Cortex of kidney (tissue), 1 donor: ENCODE measurements around the gene NKX6-2.
"Not testable (repeated sequence)": the region's sequence is repeated elsewhere in the genome, so short reads cannot be mapped to it uniquely, and the experiment has no call there.

ENCODE experiments used
- DNase-seq: peaks from one replicate; lab custom pipeline; 2025; lab: John Stamatoyannopoulos, UW

Gene NKX6-2

DNA sequence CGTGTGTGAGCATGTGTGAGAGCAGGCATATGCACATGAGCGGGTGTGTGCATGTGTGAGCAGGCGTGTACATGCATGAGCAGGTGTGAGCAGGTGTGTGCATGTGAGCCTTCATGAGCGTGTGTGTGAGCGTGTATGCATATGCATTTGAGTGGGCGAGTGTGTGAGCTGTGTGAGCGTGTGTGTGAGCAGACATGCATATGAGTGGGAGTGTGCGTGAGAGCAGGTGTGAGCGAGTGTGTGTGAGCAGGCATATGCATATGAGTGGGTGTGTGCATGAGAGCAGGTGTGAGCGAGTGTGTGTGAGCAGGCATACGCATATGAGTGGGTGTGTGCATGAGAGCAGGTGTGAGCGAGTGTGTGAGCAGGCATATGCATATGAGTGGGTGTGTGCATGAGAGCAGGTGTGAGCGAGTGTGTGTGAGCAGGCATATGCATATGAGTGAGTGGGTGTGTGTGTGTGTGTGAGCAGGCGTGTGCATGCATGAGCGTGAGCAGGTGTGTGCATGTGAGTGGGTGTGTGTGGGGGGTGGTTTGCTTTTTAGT, 30.7 kb downstream of the NKX6-2 start:
- DNase-seq = no peak

DNA sequence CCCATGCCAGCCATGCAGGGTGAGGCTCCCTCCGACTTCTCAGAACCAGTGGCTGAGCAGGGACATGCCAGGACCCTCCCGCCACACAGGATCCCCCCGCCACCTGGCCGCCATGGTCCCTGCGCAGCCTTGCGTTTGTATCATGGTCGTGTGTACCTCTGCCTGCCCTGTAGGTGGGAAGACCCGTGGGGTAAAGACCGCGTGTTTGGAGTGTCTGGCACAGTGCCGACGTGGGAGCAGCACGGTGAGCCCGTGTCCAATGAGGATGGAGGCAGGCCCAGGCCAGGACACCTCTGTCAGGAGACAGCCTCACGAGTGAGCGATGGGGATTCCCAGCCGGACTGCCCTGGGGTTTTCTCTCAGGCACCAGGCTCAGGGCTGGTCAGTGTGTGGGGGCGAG, 31.9 kb downstream of the NKX6-2 start:
- DNase-seq = no peak

DNA sequence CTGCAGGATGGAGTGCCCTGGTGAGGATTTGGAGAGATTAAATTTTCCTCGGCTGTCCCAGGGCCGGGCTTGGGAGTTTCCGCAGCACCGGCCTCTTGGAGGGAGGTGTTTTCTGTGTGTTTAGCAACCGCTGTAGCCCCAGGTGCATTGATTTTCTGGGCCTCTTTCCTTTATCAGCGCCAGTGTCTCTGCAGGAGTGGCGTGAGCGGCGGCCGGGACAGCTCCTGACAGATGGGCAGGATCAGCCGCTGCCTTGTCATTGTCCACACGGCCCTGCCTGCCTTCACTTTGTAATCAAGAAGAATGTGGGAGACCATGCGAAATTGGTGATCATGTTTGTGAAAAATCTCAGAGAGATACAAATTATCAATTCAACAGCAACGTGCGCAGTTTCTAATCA, 32.4 kb downstream of the NKX6-2 start:
- no peak for DNase-seq

DNA sequence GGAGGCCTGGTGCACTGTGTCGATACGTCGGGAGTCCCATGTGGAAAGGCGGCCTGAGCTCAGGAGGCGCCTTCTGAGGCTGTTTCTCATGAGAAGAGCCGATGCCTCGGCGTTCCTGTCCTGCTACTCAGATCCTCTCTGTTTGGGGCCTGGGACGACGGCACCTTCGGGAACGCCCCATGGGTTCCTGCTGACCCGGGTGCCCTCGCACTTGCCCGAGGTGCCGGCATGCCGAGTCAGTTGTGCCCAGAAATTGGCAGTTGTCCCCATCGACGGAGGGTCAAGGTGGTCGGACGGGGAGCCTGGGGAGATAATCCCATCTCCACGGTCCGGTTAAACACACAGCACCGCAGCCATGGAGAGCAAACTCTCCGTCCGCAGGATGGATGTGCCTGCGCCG, 33.0 kb downstream of the NKX6-2 start:
- DNase-seq = no peak

DNA sequence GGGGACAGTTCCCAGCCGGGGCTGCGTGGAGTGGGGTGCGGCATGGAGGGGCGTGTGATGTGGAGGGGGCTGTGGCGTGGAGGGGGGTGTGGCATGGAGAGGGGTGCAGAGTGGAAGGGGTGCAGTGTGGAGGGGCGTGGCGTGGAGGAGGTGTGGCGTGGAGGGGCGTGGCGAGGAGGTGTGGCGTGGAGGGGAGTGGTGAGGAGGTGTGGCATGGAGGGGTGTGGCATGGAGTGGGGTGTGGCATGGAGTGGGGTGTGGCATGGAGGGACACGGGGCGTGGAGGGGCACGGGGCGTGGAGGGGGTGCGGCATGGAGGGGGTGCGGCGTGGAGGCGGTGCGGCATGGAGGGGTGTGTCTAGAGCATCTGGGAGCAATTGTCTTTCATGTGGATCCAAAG, 33.6 kb downstream of the NKX6-2 start:
- DNase-seq = no peak

DNA sequence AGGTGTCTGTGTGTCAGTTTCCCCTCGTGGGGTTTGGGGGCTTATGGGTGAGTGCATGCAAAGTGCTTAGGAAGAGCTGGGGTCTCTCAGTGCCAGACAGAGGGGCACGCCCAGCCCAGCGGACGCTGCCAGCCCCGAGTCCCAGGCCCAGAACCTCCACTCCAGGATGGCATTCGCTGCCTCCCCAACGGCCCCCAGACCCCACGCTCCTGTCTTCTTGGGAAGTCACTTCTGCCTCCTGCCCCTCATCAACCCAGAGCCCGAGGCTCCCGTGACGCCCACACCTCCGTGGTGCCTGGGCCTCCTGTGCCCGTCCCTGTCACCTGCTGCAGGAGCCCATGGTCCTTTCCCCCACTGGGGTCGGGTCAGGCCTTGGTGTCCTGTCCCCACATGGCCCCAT, 35.0 kb downstream of the NKX6-2 start:
- no peak for DNase-seq

DNA sequence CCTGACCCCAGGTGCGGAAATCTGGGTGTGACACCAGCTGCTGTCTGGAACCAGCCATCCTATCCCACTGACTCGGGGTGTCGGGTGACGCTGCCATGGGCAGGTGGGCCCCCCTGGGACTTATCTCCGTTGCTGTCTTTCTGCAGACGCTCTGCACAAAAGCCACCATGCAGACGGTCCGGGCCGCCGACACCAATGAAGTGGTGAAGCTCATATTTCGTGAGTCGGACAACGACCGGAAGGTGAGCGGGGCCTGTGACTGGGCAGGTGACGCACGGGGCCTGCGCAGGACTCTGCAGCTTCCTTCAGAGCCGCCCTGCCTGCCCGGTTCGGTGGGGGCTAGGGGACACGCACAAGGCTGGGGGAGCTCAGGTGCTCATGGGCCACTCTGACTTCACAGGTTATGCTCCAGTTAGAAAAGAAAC, 36.6 kb downstream of the NKX6-2 start:
- no peak for DNase-seq

DNA sequence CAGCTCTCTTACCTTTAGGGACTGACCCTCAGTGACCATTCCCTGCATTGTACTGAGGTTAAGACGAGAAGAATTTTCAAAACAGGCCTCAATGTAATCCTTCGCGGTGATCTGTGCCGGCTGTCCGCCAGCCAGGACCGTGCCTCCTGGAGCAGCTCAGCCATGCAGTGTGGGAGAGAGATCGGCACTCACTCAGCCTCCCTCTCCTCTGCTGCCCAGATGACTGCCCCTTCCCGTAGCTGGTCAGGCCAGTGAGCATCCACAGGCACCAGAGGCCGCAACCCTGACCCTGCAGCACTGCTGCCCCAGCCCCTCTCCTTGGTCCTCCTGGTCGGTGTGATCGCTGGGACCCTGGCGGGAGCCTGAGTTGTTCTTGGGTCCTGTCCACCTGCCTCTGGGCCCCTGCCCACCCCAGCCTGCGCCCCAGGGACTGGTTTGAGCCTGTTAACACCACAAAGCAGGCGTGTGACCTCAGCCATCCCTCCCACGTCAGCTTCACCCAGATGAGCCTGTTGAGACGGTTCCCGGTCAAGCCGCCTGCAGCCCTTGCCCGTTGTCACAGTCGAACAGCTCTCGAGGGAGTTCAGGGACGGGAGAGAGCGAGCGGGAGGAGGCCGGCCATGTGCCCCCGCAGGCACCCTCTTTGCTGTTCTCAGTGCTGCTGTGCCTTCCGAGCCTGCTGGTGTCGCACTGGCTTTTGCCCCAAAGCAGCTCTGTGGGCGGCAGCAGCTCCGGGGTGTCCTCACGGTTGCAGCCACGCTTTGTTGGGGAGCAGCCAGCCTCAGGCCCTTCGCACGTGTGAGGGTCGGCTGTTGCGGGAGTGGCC, 37.2 kb downstream of the NKX6-2 start:
- no peak for DNase-seq

DNA sequence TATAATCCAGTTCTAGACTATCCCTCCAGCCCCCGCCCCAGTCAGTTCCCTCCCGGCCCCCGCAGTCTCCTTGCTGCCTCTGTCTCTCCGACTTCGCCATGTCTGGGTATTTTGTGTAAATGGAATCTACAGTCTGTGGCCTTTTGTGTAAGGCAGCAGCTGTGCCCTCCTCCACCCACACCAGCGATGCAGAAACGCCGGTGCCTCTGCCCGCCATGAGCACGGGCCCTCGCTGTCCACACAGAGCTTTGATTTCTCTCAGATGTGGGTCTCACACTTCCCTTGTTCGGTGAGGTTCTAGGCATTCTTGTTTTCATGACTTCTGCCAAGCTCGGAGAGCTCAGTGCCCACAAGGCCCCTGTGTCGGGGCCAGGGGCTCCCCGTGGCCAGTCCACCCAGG, 37.8 kb downstream of the NKX6-2 start:
- DNase-seq = no peak

DNA sequence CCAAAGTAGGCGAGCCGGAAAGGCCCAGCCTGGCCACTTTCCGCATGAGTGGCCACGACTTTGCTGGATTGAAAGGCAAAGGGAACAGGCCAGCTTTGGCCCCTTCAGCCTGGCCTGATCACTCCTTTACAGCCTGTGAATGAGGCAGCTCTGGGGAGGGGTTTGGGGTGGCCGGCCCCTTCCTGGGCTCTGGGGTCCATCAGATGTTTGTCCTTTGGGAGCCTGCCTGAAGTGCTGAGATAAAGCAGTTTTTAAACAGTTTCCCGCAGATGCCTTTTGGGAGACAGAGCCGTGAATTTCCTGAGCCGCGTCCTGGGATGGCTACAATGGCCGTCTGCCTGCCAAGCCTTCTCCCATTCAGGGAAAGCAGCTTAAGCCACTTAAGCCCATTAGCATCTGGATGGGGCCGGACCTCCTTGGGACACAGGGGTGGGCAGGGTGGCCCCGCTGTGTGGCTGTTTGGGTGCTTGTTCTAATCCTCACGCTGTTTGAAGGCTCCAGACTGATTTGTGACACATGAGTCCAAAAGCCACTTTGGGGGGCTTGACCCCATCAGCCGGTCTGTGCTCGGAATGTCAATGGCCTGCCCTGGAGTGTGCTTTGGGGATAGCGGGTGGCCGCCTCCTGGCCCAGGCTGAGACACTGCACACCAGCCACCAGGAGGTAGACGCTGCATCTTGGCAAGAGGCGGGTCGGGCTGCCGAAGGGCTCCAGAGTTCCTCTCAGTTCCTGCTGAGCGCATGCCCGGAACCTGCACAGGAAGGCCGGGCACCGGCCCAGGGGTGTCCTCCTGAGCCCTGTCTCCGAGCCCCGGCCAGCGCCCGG, 38.9 kb downstream of the NKX6-2 start:
- no peak for DNase-seq

DNA sequence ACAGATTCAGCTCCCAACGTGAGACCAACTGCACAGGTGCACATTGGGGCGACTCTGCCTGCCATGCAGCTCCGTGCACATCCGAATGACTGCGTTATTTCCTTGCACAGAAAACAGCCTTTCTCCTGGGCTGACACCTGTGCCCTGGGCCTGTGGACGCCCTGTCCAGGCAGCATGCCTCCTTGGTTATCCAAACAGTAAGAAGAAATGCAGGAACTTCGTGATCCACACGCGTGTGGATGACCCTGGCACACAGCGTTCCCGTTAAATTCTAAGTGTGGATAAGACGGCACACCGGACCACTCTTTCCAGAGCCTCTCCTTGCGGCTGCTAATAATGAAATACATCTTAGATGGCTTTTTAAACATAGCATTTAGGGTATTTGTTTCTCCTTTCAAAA, 39.6 kb downstream of the NKX6-2 start:
- DNase-seq = no peak

DNA sequence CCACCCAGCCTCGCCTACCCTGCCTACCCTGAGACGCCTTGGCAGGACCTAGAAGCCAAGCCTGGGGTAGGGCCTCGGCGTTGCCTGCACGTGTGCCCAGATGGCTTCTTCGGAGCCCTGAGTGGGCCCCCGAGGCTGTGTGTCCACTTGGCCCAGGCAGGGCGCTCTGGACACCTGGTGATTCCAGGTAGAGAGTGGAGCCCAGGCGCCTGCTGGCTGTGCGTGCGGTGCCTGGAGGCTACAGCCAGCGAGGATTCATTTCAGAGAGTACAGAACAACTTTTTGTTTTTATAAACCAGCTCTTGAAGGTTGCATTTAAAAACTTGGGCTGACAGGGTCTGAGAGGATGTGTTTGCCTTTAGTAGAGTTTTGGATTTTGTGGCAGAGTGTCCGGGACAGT, 40.0 kb downstream of the NKX6-2 start:
- no peak for DNase-seq

DNA sequence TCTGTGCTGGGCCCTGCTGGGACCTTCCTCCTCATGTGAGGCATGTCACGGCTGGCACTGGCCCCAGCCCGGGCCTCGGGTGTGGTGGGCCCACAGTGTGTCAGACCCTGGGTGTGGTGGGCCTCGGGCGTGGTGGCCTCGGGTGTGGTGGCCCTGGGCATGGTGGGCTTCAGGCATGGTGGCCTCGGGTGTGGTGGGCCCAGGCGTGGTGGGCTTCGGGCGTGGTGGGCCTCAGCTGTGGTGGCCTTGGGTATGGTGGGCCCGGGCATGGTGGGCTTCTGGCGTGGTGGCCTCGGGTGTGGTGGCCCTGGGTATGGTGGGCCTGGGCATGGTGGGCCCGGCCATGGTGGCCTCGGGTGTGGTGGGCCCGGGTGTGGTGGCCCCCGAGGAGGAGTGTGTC, 40.4 kb downstream of the NKX6-2 start:
- no peak for DNase-seq

DNA sequence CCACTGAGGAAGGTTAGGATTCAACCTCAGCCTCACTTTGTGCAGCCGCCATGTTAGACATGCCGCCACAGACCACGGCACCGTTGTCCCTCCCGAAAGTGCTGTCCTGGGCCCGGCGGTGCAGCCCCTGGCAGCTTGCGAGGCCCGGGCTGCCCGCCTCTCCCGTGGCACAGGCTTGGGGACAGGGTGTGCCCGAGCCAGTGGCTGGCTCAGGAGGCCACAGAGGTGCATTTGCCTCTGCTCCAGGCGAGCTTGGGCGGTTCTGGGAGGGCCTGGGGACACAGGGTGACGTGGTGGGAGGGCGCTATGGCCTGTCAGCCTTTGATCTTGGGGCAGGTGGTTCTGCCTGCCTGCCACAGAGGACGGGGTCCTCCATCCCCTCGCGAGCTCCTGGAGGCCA, 41.1 kb downstream of the NKX6-2 start:
- no peak for DNase-seq

DNA sequence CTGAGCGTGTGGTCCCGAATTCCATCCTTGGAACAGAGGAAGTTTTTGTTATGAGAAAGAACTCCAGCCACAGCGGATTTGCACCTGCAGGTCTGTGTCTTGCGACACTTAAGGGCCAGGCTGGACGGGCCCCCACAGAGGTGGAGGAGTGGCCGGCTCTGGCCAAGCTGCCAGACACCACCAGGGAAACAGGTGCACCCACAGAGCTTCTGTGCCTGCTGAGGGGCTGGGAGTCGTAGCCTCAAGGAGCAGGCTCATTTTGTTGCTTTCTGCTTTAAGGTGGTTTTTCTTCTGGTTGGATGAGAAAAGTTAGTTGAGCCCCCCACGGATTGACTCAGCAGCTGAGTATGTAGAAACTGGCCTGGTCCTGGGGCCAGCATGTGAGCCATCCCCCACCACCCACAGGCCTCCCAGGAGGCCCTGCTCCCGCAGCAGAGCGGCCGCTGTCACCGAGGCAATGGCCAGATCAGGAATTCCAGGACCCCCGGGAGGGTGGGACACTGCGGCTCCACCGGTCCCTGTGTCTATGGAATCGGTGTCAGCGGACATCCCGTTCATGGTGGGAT, 41.9 kb downstream of the NKX6-2 start:
- DNase-seq = no peak

DNA sequence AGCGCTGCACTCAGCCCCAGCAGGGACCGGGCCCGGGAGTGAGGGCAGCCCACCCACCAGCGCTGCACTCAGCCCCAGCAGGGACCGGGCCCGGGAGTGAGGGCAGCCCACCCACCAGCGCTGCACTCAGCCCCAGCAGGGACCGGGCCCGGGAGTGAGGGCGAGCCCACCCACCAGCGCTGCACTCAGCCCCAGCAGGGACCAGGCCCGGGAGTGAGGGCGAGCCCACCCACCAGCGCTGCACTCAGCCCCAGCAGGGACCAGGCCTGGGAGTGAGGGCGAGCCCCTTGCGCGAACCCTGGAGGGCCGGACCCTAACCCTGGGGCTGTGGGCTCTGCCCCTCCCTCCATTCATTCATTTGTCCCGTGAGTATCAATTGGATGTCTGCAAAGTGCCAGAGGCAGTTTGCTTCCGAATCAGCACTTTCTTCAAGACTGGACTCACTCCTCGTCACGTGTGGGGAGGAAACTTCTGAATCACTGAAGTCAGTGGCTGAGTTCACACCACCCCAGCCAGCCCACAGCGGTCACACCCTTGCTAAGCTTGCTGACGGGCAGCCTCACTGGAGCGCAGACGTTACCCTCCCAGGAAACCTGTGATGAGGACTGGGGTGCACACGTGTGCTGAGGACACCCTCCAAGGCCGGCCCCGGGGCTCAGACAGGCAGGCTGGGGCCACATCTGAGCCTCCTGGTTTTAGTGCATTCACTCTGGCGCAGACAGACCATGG, 42.6 kb downstream of the NKX6-2 start:
- DNase-seq = not testable (repeated sequence)

DNA sequence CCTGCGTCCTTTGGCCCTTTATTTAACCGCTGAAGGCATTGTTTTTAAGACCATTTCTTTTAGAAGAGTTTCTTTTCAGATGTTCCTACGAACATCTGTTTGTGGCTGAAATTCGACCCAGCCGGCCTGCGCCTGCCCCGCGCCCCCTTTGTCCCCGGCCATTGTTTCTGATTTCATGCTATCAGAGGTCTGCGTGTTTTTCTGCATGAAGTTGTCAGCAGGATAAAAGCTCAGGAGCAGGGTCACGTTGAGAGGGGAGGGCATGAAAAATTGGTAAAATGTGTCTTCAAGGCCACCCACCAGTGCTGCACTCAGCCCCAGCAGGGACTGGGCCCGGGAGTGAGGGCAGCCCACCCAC, 43.1 kb downstream of the NKX6-2 start:
- no peak for DNase-seq

DNA sequence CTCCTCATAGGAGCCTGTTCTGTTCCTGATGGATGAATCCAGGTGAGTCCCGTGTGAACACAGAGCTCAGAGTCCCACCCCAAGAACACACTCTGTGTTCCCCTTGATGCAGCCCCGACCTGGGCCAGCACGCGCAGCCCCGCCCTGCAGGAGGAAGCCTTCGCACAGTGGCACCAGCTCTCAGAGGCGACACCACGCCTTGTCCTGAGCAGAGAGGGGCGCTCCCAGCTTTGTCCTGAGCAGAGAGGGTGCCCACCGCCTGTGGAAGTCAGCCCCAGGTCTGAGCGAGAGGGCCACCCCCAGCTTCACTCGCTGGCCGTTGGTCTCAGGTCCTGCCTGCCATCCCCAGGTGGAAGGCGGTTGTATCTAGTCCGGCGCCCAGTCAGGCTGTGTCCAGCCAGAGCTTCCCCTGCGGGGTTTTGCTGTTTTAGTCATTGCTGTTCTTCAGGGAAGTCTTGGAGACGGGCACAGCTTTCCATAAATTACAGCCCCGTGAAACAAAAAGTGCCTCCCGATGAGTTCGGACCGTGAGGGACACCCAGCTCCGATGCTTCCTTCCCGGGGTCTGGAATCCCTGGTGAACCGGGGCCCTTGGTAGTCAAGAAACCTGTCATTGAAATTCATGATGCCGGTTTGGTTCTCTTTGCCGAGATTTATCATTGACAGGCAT, 43.6 kb downstream of the NKX6-2 start:
- no peak for DNase-seq

DNA sequence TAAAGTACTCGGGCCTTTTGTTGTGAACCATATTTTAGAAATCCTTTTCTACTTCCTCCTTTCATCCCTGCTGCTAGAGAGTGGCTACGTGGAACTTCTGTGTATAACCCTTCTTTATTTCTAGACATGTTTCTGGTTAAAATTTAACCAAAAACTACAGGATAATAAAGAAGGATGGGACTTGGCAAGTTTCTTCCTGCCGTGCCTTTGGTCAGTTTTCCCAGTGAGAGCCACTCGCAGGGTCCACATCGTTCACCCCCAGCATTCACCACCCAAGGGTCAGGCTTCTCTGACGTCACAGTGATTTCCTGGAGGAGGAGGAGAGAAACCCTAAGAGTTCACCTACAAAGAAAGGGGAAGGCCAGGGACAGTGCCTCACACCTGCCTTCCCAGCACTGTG, 45.4 kb downstream of the NKX6-2 start:
- no peak for DNase-seq

DNA sequence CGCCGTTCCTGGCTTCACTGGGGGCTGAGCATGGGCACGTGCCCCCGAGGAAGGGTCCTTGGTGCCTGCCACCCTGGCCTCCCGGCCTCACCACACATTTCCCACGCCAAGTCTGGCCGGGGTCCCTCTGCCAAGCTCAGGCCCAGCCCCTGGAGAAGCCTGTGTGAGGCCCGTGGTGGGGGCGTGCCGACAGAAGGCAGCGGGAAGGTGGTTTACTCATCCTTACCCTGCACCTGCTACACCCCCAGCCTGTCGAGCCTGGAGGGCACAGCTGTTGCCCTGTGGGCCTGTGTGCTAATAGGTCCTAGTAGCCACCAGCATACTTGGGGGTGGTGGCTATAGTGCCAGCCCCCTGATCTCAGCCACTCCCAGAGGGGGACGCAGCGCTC, 46.7 kb downstream of the NKX6-2 start:
- DNase-seq = no peak

DNA sequence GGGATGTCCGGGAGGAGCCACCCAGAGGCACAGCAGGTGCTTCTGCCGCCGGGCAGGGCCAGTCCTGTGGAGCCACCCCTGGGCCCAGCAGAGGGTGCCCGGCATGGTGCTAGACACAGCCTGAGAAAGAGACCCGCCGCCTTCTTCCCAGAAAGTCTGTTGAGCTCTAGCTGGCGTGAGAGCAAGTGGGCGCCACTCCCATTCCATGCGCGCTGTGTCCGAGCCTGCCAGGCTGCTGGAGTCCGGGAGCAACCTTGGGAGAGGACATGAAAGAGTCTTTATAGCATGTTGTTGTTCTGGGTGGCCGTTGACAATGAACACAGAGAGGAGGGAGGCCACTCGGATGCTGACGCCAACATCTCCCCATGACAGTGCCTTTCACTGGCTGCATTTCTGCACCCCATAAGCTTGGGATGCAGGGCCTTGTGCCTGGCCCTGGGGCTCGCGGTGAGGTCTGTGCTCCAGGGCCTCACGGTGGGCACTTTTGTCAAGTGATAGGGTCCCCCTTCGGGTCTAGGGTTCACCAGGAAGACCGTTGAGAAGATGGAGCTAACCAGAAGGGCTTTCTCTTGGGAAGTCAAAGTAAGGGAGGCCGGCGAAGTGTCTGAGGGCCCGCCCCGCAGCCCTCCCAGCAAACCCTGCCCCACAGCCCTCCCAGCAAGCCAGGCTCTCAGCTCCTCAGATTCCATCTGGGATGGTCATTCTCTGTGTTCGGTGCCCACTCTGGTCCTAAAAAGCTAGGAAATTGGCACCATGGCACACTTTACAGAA, 47.3 kb downstream of the NKX6-2 start:
- no peak for DNase-seq
